SK-N-SH treated with all-trans-retinoic acid at 6 μM for 48 hours (cell line): ENCODE data around the gene ASTN1.

ENCODE experiments used
- ATAC-seq: fragments of 200-7000 bp; cut with Tn5 transposase; 3 replicates; pipeline ENCODE4 v1.9.1; 2020; ENCODE audit warnings: mild to moderate bottlenecking, moderate library complexity
- CREB5 ChIP-seq: fragments of 250-450 bp; sonication (Bioruptor Pico); IDR thresholded peaks from 2 replicates; pipeline ENCODE4 v1.5.1; 2020; ENCODE audit warnings: low read depth, mild to moderate bottlenecking, moderate library complexity
- CSDC2 ChIP-seq: fragments of 250-450 bp; sonication (Bioruptor Pico); IDR thresholded peaks from 2 replicates; pipeline ENCODE4 v1.5.0; 2020; ENCODE audit warnings: mild to moderate bottlenecking, moderate library complexity
- CSRNP3 ChIP-seq: fragments of 250-450 bp; sonication (Bioruptor Pico); IDR thresholded peaks from 2 replicates; pipeline ENCODE4 v1.5.1; 2021; ENCODE audit warnings: mild to moderate bottlenecking, moderate library complexity
- ESRRG ChIP-seq: fragments of 250-450 bp; sonication (Bioruptor Pico); IDR thresholded peaks from 2 replicates; pipeline ENCODE4 v1.6.1; 2021; ENCODE audit warnings: mild to moderate bottlenecking
- GLIS3 ChIP-seq: fragments of 250-450 bp; sonication (Bioruptor Pico); IDR thresholded peaks from 2 replicates; pipeline ENCODE4 v1.5.0; 2020; ENCODE audit warnings: mild to moderate bottlenecking, moderate library complexity
- ISL1 ChIP-seq: fragments of 250-450 bp; sonication (Bioruptor Pico); IDR thresholded peaks from 2 replicates; pipeline ENCODE4 v2.1.2; 2022; ENCODE audit warnings: mild to moderate bottlenecking, moderate library complexity
- OSR1 ChIP-seq: fragments of 250-450 bp; sonication (Bioruptor Pico); IDR thresholded peaks from 2 replicates; pipeline ENCODE4 v1.8.0; 2022; ENCODE audit warnings: moderate library complexity, mild to moderate bottlenecking, inconsistent platforms
- PATZ1 ChIP-seq: fragments of 250-450 bp; sonication (Bioruptor Pico); IDR thresholded peaks from 2 replicates; pipeline ENCODE4 v1.8.0; 2020; ENCODE audit warnings: mild to moderate bottlenecking, moderate library complexity, borderline replicate concordance
- POU6F1 ChIP-seq: fragments of 250-450 bp; sonication (Bioruptor Pico); IDR thresholded peaks from 2 replicates; pipeline ENCODE4 v1.8.0; 2021; ENCODE audit warnings: low read depth, mild to moderate bottlenecking, moderate library complexity, borderline replicate concordance
- PPARA ChIP-seq: fragments of 250-450 bp; sonication (Bioruptor Pico); IDR thresholded peaks from 2 replicates; pipeline ENCODE4 v1.5.0; 2020; ENCODE audit warnings: mild to moderate bottlenecking, borderline replicate concordance
- RARB ChIP-seq: fragments of 250-450 bp; sonication (Bioruptor Pico); IDR thresholded peaks from 2 replicates; pipeline ENCODE4 v1.8.0; 2021; ENCODE audit warnings: mild to moderate bottlenecking, moderate library complexity
- SNAI2 ChIP-seq: fragments of 250-450 bp; sonication (Bioruptor Pico); IDR thresholded peaks from 2 replicates; pipeline ENCODE4 v1.5.0; 2020; ENCODE audit warnings: mild to moderate bottlenecking, moderate library complexity
- TCF4 ChIP-seq: fragments of 250-450 bp; sonication (Bioruptor Pico); IDR thresholded peaks from 2 replicates; pipeline ENCODE4 v1.8.0; 2021; ENCODE audit warnings: mild to moderate bottlenecking, moderate library complexity, borderline replicate concordance
- TOX ChIP-seq: fragments of 250-450 bp; sonication (Bioruptor Pico); IDR thresholded peaks from 2 replicates; pipeline ENCODE4 v1.8.0; 2021; ENCODE audit warnings: mild to moderate bottlenecking, moderate library complexity, borderline replicate concordance
- TSHZ2 ChIP-seq: fragments of 250-450 bp; sonication (Bioruptor Pico); IDR thresholded peaks from 2 replicates; pipeline ENCODE4 v1.5.0; 2020; ENCODE audit warnings: mild to moderate bottlenecking, moderate library complexity
- ZC3H10 ChIP-seq: fragments of 250-450 bp; sonication (Bioruptor Pico); IDR thresholded peaks from 2 replicates; pipeline ENCODE4 v1.5.1; 2021; ENCODE audit warnings: mild to moderate bottlenecking, moderate library complexity
- ZFP3 ChIP-seq: fragments of 250-450 bp; sonication (Bioruptor Pico); IDR thresholded peaks from 2 replicates; pipeline ENCODE4 v1.5.0; 2020; ENCODE audit warnings: mild to moderate bottlenecking, moderate library complexity
- ZFP30 ChIP-seq: fragments of 450-650 bp; formaldehyde crosslinking; IDR thresholded peaks from 2 replicates; pipeline ENCODE4 v1.5.0; 2022; ENCODE audit warnings: mild to moderate bottlenecking, moderate library complexity
- ZNF565 ChIP-seq: fragments of 450-650 bp; formaldehyde crosslinking; conservative IDR thresholded peaks from 2 replicates; pipeline ENCODE4 v1.5.0; 2020; ENCODE audit warnings: low read depth, mild to moderate bottlenecking, moderate library complexity
- ZNF70 ChIP-seq: fragments of 450-650 bp; formaldehyde crosslinking; IDR thresholded peaks from 2 replicates; pipeline ENCODE4 v1.5.0; 2020; ENCODE audit warnings: mild to moderate bottlenecking, moderate library complexity
- ZNF8 ChIP-seq: fragments of 450-650 bp; formaldehyde crosslinking; IDR thresholded peaks from 2 replicates; pipeline ENCODE4 v1.5.0; 2020; ENCODE audit warnings: mild to moderate bottlenecking, moderate library complexity

Gene ASTN1

GRCh38 chr1:176857632-176858031, 306.9 kb downstream of the ASTN1 start:
- TF ChIP-seq TSHZ2 (CRISPR knock-in tag) (no peak), ZFP3 (no peak)
- TF ChIP-seq, all 23 proteins: peak for 0

GRCh38 chr1:176854758-176855745, 309.5 kb downstream of the ASTN1 start:
- ATAC-seq = no peak
- no peak for TF ChIP-seq OSR1 (CRISPR knock-in tag)
- TF ChIP-seq CSDC2 = no peak
- TF ChIP-seq ZC3H10 = no peak
- TF ChIP-seq ZNF70 (CRISPR knock-in tag) = no peak
- no peak for TF ChIP-seq POU6F1 (CRISPR knock-in tag)
- TF ChIP-seq PATZ1 = no peak
- no peak for TF ChIP-seq TCF4 (CRISPR knock-in tag)
- no peak for TF ChIP-seq CREB5 (CRISPR knock-in tag)
- TF ChIP-seq RARB = no peak

More at GRCh38 chr1:176857632-176858031, 306.9 kb downstream of the ASTN1 start:
- ATAC-seq = no peak

GRCh38 chr1:176854121-176854520, 310.4 kb downstream of the ASTN1 start:
- ATAC-seq = no peak
- TF ChIP-seq ISL1 (CRISPR knock-in tag) = no peak
- no peak for TF ChIP-seq GLIS3 (CRISPR knock-in tag)
- TF ChIP-seq RARB = no peak
- TF ChIP-seq ESRRG = no peak
- no peak for TF ChIP-seq CSRNP3
- no peak for TF ChIP-seq TOX (CRISPR knock-in tag)
- TF ChIP-seq ZNF565 = no peak
- no peak for TF ChIP-seq SNAI2
- no peak for TF ChIP-seq ZNF8 (CRISPR knock-in tag)
- no peak for TF ChIP-seq ZFP3
- no peak for TF ChIP-seq PPARA
- no peak for TF ChIP-seq ZFP30 (CRISPR knock-in tag)
- no peak for TF ChIP-seq TCF4 (CRISPR knock-in tag)
- TF ChIP-seq TSHZ2 (CRISPR knock-in tag) = no peak
- TF ChIP-seq ZNF70 (CRISPR knock-in tag) = no peak
- TF ChIP-seq PATZ1 = no peak
